Ishikawa (cell line): ENCODE measurements around the gene LYRM4.

Experiments used
- RAD21 ChIP-seq: IDR thresholded peaks from 2 replicates; pipeline ENCODE4 v1.6.1; 2012; ENCODE audit warnings: low read depth
- TAF1 ChIP-seq: IDR thresholded peaks from 2 replicates; pipeline ENCODE4 v1.6.1; 2012; ENCODE audit warnings: low read depth, mild to moderate bottlenecking

DNA sequence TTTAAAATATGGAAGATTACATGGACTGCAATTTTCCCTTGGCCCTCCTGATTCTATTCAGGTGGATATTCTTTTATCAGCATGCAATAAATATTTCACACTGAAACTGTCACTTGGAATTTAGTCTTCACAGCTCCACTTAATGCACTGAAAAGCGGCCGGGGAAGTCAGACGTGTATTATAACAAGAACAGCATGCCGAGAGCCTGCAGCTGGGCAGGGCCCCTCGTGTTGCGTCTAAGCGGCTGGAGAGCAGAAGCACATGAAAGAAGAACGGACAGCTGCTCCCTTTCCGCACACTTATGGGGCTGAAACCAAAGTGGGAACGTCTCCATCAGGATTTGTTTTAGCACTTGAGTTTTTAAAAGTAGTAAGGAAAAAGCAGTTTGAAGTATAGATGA is 57.2 kb downstream of the LYRM4 start:
- TF ChIP-seq RAD21 (no peak), TAF1 (no peak)
